ENCODE results near the gene LEKR1. TPM values are rescaled to one million over a fixed set of nuclear protein-coding genes. Genes with fewer than 3 reads are reported as not detected.
A peak's percentile ranks its signal among the peaks of the same experiment; 100 is the strongest.

LEKR1 gene
- total and polyA plus RNA-seq, 11 donors: 0.22 to 1.8 (median 0.89) TPM; not detected in 1

DNA sequence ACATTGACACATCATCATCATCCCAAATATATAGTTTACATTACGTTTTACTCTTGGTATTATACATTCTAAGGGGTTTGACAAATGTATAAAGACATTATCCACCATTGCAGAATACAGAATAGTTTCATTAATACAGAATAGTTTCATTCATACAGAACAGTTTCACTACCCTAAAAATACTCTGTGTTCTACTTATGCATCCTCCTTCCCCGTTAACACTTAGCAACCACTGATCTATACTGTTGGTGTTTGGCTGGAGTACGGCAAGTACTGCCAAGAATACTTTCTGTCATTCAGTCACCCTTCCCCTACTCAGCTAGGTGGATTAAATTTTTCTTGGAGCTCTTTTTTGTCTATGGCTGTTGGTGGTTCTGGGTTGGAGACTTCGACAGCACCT is 33.4 kb downstream of the LEKR1 start:
- intact Hi-C loops (cut with DNase I): loop anchor here in 1 of 10 donors (10.0 kb wide), 1 partner anchor 65 kb away; no protein-coding TSS in a partner anchor
- no peak for TF ChIP-seq POLR2A (IDR thresholded peaks at IDR 0.05)
- TF ChIP-seq, protein P1, sequence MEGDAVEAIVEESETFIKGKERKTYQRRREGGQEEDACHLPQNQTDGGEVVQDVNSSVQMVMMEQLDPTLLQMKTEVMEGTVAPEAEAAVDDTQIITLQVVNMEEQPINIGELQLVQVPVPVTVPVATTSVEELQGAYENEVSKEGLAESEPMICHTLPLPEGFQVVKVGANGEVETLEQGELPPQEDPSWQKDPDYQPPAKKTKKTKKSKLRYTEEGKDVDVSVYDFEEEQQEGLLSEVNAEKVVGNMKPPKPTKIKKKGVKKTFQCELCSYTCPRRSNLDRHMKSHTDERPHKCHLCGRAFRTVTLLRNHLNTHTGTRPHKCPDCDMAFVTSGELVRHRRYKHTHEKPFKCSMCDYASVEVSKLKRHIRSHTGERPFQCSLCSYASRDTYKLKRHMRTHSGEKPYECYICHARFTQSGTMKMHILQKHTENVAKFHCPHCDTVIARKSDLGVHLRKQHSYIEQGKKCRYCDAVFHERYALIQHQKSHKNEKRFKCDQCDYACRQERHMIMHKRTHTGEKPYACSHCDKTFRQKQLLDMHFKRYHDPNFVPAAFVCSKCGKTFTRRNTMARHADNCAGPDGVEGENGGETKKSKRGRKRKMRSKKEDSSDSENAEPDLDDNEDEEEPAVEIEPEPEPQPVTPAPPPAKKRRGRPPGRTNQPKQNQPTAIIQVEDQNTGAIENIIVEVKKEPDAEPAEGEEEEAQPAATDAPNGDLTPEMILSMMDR (IDR thresholded peaks at IDR 0.05): no peak
- 75 to 87% (median 79%) methylated on average over 4 of the region's 4 CpGs for WGBS, 4 donors
- Histone ChIP-seq H3K27me3 (no peaks in the 10 kb centered on the region), H3K4me3 (no peak overlapping the region), H3K27ac (no peak overlapping the region), H3K9me3 (no peaks in the 10 kb centered on the region), H3K4me1 (no peaks in the 10 kb centered on the region), H3K36me3 (no peaks in the 10 kb centered on the region)
- DNase-seq (no peak), ATAC-seq (peak in 1 of 4 donors; percentile 42)

DNA sequence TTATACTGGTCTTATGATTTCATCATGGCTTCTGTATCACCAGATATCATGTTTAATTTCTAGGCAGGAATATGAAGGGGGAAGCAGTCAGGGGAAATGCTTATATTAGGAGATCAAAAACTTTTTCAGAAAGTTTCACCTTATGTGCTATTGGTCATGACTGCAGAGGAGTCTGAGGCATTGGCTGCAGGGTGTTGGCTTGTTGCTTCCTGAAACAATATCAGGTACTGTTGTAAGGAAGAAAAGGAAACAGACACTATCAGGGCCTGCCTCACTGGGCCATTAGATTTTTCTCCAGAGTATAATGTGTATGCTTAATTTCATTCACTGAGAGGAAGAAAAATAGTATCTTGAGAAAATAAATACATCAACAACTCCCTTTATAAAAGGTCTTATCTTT is 34.7 kb downstream of the LEKR1 start:
- Histone ChIP-seq H3K9me3 (no peaks in the 10 kb centered on the region), H3K27me3 (no peaks in the 10 kb centered on the region), H3K4me1 (no peaks in the 10 kb centered on the region), H3K36me3 (no peaks in the 10 kb centered on the region), H3K4me3 (no peak overlapping the region), H3K27ac (no peak overlapping the region)
- intact Hi-C loops (cut with DNase I): no loop called here
- ATAC-seq (no peak), DNase-seq (no peak)
- TF ChIP-seq, protein P1 (IDR thresholded peaks at IDR 0.05): no peak
- no peak for TF ChIP-seq POLR2A (IDR thresholded peaks at IDR 0.05)

DNA sequence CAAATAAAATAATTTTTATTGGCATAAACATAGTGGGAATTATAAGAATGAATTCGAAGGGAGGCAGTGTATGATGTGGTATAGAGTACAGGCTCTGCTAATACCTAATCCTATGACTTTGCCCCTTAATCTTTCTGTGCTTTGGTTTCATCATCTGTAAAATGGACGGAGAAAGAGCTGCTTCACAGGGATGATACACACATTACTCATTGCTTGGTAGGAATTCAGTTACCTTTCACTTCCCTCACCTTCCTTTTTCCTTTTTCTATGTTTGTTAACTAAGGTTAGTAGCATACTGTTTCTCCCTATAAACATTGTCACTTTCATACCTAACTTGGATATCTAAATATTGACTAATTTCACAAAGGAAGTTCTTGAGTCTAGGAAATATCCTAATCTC is 36.2 kb downstream of the LEKR1 start:
- DNase-seq (no peak), ATAC-seq (no peak)
- Histone ChIP-seq H3K27ac (no peak overlapping the region), H3K27me3 (no peaks in the 10 kb centered on the region), H3K4me1 (no peaks in the 10 kb centered on the region), H3K9me3 (no peaks in the 10 kb centered on the region), H3K4me3 (no peak overlapping the region), H3K36me3 (no peaks in the 10 kb centered on the region)
- TF ChIP-seq, protein P1 (IDR thresholded peaks at IDR 0.05): no peak
- no peak for TF ChIP-seq POLR2A (IDR thresholded peaks at IDR 0.05)
- 83 to 88% (median 85%) methylated on average over 2 of the region's 2 CpGs for WGBS, 4 donors
- intact Hi-C loops (cut with DNase I): no loop called here

DNA sequence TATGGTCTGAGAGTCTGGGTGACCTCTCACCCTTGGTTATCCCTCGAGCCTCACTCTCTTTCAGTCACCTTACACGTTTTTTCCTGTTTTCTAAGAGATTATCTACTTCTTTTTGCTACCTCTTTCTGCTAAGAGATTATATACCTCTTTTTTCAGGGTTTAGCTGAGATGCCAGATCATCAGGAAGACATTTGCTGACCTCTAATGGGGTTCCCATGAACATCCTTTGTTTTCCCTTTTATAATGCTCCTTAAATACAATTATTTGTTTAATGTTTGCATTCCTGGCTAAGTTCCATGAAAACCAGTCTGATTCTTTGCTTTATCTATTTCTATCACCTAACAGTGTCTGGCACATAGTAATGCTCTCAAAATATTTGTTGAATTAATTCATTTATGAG is 39.6 kb downstream of the LEKR1 start:
- TF ChIP-seq, protein P1 (IDR thresholded peaks at IDR 0.05): no peak
- TF ChIP-seq POLR2A (IDR thresholded peaks at IDR 0.05): no peak

More for the DNA sequence above, 39.6 kb downstream of the LEKR1 start:
- intact Hi-C loops (cut with DNase I): no loop called here
- no peaks in the 10 kb centered on the region for H3K36me3 ChIP-seq
- WGBS, 4 donors: 26 to 68% (median 50%) methylated on average over 1 to 2 of the region's 2 CpGs
- H3K4me1 ChIP-seq: no peaks in the 10 kb centered on the region
- H3K4me3 ChIP-seq: no peak overlapping the region
- ATAC-seq (no peak), DNase-seq (no peak)
- H3K27me3 ChIP-seq: no peaks in the 10 kb centered on the region
- H3K9me3 ChIP-seq: no peaks in the 10 kb centered on the region
- H3K27ac ChIP-seq: no peak overlapping the region
